ENCODE results near the gene STX1A.

The STX1A gene

DNA sequence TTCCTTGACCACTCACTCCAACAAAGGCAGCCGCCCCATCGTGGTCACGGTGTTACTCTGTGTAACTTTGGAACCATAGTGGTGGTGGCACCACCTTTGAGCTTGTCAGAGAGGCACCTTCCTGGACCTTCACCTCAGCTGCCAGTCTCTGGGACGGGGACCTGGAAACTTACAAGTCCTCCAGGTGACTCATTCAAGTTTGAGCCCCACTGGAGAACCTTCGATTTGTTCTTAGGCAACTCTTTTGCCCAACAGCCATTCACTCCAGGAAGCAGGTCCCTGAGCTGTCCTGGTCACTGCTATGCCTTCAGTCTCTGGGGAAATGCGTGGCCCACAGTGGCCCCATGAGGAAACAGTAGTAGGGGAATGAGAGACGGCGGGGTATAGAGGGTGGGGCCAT is 17.2 kb downstream of the STX1A start:
- no peaks in the 10 kb centered on the region for H3K9me3 ChIP-seq
- H3K27me3 ChIP-seq: no peaks in the 10 kb centered on the region
- peaks cover 27% of the 10 kb centered on the region for H3K36me3 ChIP-seq
- DNase-seq: no peak
- no peak overlapping the region for H3K4me3 ChIP-seq (ENCODE audit: low read depth, low read length)
- TF ChIP-seq, protein P1, sequence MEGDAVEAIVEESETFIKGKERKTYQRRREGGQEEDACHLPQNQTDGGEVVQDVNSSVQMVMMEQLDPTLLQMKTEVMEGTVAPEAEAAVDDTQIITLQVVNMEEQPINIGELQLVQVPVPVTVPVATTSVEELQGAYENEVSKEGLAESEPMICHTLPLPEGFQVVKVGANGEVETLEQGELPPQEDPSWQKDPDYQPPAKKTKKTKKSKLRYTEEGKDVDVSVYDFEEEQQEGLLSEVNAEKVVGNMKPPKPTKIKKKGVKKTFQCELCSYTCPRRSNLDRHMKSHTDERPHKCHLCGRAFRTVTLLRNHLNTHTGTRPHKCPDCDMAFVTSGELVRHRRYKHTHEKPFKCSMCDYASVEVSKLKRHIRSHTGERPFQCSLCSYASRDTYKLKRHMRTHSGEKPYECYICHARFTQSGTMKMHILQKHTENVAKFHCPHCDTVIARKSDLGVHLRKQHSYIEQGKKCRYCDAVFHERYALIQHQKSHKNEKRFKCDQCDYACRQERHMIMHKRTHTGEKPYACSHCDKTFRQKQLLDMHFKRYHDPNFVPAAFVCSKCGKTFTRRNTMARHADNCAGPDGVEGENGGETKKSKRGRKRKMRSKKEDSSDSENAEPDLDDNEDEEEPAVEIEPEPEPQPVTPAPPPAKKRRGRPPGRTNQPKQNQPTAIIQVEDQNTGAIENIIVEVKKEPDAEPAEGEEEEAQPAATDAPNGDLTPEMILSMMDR (IDR thresholded peaks at IDR 0.05; ENCODE audit: low read depth, low read length): no peak
- H3K4me1 ChIP-seq: peaks cover 14% of the 10 kb centered on the region

DNA sequence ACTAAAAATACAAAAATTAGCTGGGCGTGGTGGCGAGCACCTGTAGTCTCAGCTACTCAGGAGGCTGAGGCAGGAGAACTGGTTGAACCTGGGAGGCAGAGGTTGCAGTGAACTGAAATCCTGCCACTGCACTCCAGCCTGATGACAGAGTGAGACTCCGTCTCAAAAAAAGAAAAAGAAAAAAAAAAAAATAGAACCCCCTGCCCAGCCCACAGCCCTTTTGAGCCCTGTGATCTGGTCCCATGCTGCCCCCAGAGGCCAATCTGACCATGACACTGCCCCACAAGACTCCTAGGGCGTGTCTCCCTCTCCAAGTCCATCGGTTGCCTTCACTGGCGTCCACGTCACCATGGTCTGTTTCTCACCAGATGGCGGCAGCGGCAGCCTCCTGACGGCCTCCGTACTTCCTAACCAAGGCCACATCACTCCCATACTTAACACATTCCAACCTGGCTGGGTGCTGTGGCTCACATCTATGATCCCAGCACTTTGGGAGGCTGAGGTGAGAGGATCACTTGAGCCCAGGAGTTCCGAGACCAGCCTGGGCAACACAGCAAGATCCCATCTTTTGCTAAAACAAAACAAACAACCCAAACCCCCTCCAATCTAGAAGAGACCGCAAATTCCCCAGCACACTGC is 18.0 kb downstream of the STX1A start:
- peaks cover 14% of the 10 kb centered on the region for H3K4me1 ChIP-seq
- H3K4me3 ChIP-seq (ENCODE audit: low read depth, low read length): no peak overlapping the region
- no peaks in the 10 kb centered on the region for H3K27me3 ChIP-seq
- H3K36me3 ChIP-seq: peaks cover 34% of the 10 kb centered on the region
- TF ChIP-seq, protein P1 (IDR thresholded peaks at IDR 0.05; ENCODE audit: low read depth, low read length): peak; percentile 71
- H3K9me3 ChIP-seq: no peaks in the 10 kb centered on the region
- peak; percentile 75 for DNase-seq

DNA sequence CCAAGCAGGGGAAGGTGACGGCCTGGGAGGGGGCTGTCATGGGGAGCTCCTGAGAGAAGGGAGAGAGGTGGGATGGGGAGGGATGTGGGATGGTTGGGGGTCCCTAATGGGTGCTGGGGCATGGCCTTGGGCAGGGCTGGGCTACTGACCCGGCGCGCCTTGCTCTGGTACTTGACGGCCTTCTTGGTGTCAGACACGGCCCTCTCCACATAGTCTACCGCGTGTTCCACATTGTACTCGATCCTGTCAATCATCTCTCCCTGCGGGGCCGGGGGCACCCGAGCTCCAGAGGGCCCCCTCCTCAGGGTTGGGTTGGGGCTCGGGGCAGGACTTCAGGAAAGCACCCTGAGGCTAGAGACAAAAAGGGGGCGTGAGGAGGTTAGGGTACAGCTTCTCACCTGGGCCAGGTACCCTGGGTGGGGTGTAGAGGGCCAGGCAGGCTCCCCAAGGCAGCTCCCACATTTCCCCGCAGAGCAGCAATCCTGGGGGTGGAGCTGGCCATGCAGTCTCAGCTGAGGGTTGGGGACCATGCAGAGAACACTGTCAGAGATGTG is 18.8 kb downstream of the STX1A start:
- H3K4me1 ChIP-seq: peaks cover 14% of the 10 kb centered on the region
- H3K27me3 ChIP-seq: no peaks in the 10 kb centered on the region
- no peak for DNase-seq
- no peaks in the 10 kb centered on the region for H3K9me3 ChIP-seq
- peaks cover 41% of the 10 kb centered on the region for H3K36me3 ChIP-seq
- H3K4me3 ChIP-seq (ENCODE audit: low read depth, low read length): no peak overlapping the region
- TF ChIP-seq, protein P1 (IDR thresholded peaks at IDR 0.05; ENCODE audit: low read depth, low read length): no peak

DNA sequence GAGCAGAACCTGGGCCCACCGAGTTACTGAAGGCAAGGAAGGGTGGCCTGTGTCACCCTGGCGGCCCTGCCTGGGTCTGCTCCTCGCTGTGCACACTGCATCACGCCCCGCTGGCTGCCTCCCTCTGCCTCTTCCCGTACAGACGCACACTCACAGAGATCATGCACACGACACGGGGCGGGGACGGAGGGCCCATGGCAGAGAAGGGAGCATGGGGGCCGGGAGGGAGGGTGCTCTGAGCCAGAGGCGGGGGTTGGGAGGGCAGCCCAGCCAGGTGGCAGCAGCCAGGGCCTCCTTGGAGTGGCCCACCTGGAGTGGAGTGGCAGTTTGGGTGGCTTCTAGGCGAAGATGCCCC is 19.4 kb downstream of the STX1A start:
- H3K9me3 ChIP-seq: no peaks in the 10 kb centered on the region
- TF ChIP-seq, protein P1 (IDR thresholded peaks at IDR 0.05; ENCODE audit: low read depth, low read length): no peak
- peaks cover 14% of the 10 kb centered on the region for H3K4me1 ChIP-seq
- no peaks in the 10 kb centered on the region for H3K27me3 ChIP-seq
- H3K36me3 ChIP-seq: peaks cover 45% of the 10 kb centered on the region
- no peak for DNase-seq
- no peak overlapping the region for H3K4me3 ChIP-seq (ENCODE audit: low read depth, low read length)

DNA sequence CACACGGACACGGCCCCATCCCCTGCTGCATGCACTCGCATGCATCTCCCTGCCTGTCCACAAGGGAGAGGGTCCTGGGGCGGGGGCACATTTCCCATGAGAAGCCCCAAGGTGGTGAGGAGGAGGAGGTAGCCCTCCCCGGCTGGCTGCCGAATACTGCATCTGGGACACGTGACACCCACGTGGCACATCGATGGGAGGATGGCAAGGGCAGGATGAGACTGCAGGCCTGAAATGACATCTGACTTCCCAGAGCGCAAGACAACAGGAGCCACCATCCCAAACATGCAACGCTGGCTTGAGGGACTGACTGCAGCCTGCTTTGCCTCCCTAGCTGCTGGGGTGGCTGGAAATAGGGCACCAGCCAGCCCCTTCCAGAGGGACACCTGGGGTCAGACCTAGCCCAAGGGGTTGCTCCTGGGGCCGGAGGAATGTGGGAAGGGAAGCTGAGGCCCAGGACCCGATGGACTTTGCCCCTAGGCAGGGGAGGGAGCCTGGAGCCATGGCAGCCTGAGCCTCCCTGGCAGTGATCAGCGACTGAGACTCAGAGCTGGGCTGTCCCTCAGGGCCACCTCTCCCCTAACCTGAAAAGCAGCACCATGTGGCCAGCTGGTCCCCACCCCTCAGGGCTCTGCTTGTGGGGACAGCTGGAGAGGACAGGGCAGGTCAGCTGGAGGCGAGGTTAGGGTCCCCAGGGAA is 19.9 kb downstream of the STX1A start:
- Histone ChIP-seq H3K9me3 (no peaks in the 10 kb centered on the region), H3K27me3 (no peaks in the 10 kb centered on the region), H3K36me3 (peaks cover 48% of the 10 kb centered on the region), H3K4me3 (ENCODE audit: low read depth, low read length) (no peak overlapping the region), H3K4me1 (peaks cover 10% of the 10 kb centered on the region)
- DNase-seq: no peak
- TF ChIP-seq, protein P1 (IDR thresholded peaks at IDR 0.05; ENCODE audit: low read depth, low read length): no peak

DNA sequence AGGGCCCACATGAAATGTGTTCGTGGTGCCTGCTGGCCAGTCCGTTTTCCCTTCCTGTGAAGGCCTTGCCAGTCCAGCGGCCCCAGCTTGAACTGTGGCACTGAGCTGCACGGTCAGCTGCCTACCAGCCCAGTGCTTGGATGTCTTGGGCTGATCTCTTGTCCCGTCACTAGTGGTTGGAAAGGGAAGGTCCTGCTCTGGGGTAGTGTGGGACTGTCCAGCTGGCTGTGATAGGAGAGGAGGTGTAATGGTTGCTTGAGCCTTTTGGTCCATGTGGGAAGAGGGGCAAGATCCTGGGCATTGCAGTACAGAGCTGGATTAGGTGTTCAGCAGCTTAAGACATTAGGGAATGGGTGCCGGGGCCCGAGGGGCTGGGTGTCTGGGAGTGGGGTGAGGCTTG is 21.1 kb downstream of the STX1A start:
- H3K4me1 ChIP-seq: peaks cover 3% of the 10 kb centered on the region
- no peak overlapping the region for H3K4me3 ChIP-seq (ENCODE audit: low read depth, low read length)
- H3K27me3 ChIP-seq: no peaks in the 10 kb centered on the region
- H3K36me3 ChIP-seq: peaks cover 58% of the 10 kb centered on the region
- TF ChIP-seq, protein P1 (IDR thresholded peaks at IDR 0.05; ENCODE audit: low read depth, low read length): no peak
- H3K9me3 ChIP-seq: no peaks in the 10 kb centered on the region
- DNase-seq: no peak
